ENCODE measurements around the gene TAF10.
A peak's percentile ranks its signal among the peaks of the same experiment; 100 is the strongest.

TAF10 gene

GRCh38 chr11:6612213-6613041, at the start of gene TAF10:
Gene TAF10 (minus strand): TSS chr11:6612216. CDS start chr11:6612189, 27 bp downstream.
- DNase-seq: peak; percentile 88

- no peak for DNase-seq
Observed at GRCh38 chr11:6660712-6661111, 48.7 kb upstream of the TAF10 start.

- DNase-seq: no peak
Observed at GRCh38 chr11:6658647-6659046, 46.6 kb upstream of the TAF10 start.

- no peak for DNase-seq
Observed at GRCh38 chr11:6657346-6657745, 45.3 kb upstream of the TAF10 start.

GRCh38 chr11:6656936-6657335, 44.9 kb upstream of the TAF10 start:
- DNase-seq: no peak

GRCh38 chr11:6656584-6656915, 44.5 kb upstream of the TAF10 start:
- DNase-seq: no peak

- no peak for DNase-seq
Observed at GRCh38 chr11:6655790-6656583, 44.0 kb upstream of the TAF10 start, which contains the start of gene DCHS1. Gene DCHS1 (minus strand): TSS chr11:6655809. CDS start chr11:6641613, 14,196 bp downstream.

- DNase-seq: no peak
Observed at GRCh38 chr11:6655020-6655789, 43.2 kb upstream of the TAF10 start.

- DNase-seq: no peak
Observed at GRCh38 chr11:6654281-6655019, 42.4 kb upstream of the TAF10 start.

GRCh38 chr11:6653656-6654055, 41.6 kb upstream of the TAF10 start:
- no peak for DNase-seq

- DNase-seq: no peak
Observed at GRCh38 chr11:6653097-6653496, 41.1 kb upstream of the TAF10 start.

GRCh38 chr11:6652182-6652581, 40.2 kb upstream of the TAF10 start:
- DNase-seq: no peak

GRCh38 chr11:6650980-6651379, 39.0 kb upstream of the TAF10 start:
- DNase-seq: no peak

GRCh38 chr11:6650104-6650503, 38.1 kb upstream of the TAF10 start:
- DNase-seq: no peak

- no peak for DNase-seq
Observed at GRCh38 chr11:6648501-6648900, 36.5 kb upstream of the TAF10 start.

- DNase-seq: no peak
Observed at GRCh38 chr11:6647836-6648235, 35.8 kb upstream of the TAF10 start.

- DNase-seq: no peak
Observed at GRCh38 chr11:6646918-6647679, 35.1 kb upstream of the TAF10 start.

GRCh38 chr11:6646576-6646917, 34.5 kb upstream of the TAF10 start:
- DNase-seq: no peak

GRCh38 chr11:6646071-6646470, 34.1 kb upstream of the TAF10 start:
- DNase-seq: no peak

- no peak for DNase-seq
Observed at GRCh38 chr11:6642957-6643356, 30.9 kb upstream of the TAF10 start.

- no peak for DNase-seq
Observed at GRCh38 chr11:6640985-6641701, 29.1 kb upstream of the TAF10 start.

Measured in DMS79 (cell line).